ENCODE data around the gene MRGPRE. TPM values are rescaled to one million over a fixed set of nuclear protein-coding genes. Genes with fewer than 3 reads are reported as not detected.
A peak's percentile ranks its signal among the peaks of the same experiment; 100 is the strongest.

The MRGPRE gene
- total and polyA plus RNA-seq, 8 donors, result 0.16 to 0.58 (median 0.23) TPM; not detected in 1

GRCh38 chr11:3214420-3214699, 17.9 kb downstream of the MRGPRE start:
- ATAC-seq, result no peak
- 61 to 71% methylated on average over 4 of the region's 4 CpGs for WGBS, 2 donors
- Histone ChIP-seq H3K4me3 (no peak overlapping the region), H3K4me1 (no peaks in the 10 kb centered on the region), H3K36me3 (no peaks in the 10 kb centered on the region), H3K9me3 (no peaks in the 10 kb centered on the region), H3K27me3 (peaks cover 0 to 5% (median 0%) of the 10 kb centered on the region in 4 donors), H3K27ac (no peak overlapping the region)
- no peak for FAIRE-seq
- DNase-seq, result no peak
- TF ChIP-seq CTCF (IDR thresholded peaks at IDR 0.05), result no peak
- intact Hi-C loops (cut with DNase I), result loop anchor here in 1 of 3 donors (10.0 kb wide), 1 partner anchor 110 kb away; no protein-coding TSS in a partner anchor

- intact Hi-C loops (cut with DNase I), result loop anchor here in 1 of 3 donors (10.0 kb wide), 1 partner anchor 109 kb away; no protein-coding TSS in a partner anchor
- DNase-seq (peak in 2 of 6 donors; percentile 14 to 32), FAIRE-seq (no peak), ATAC-seq (no peak)
- no peak overlapping the region for H3K27ac ChIP-seq
- H3K4me1 ChIP-seq, result no peaks in the 10 kb centered on the region
- WGBS, 2 donors, result 44 to 53% methylated on average over 24 of the region's 24 CpGs
- H3K9me3 ChIP-seq, result no peaks in the 10 kb centered on the region
- TF ChIP-seq CTCF (IDR thresholded peaks at IDR 0.05), result no peak
- peaks cover 0 to 5% (median 0%) of the 10 kb centered on the region in 4 donors for H3K27me3 ChIP-seq
- H3K36me3 ChIP-seq, result no peaks in the 10 kb centered on the region
- no peak overlapping the region for H3K4me3 ChIP-seq
These were observed 18.4 kb downstream of the MRGPRE start for GRCh38 chr11:3213659-3214419.

GRCh38 chr11:3208272-3208671, 23.9 kb downstream of the MRGPRE start:
- DNase-seq (peak in 1 of 6 donors; percentile 2), ATAC-seq (no peak), FAIRE-seq (no peak)
- no peaks in the 10 kb centered on the region for H3K9me3 ChIP-seq
- H3K27ac ChIP-seq, result no peak overlapping the region
- H3K27me3 ChIP-seq, result no peaks in the 10 kb centered on the region
- H3K4me3 ChIP-seq, result no peak overlapping the region
- intact Hi-C loops (cut with DNase I), result no loop called here
- 86 to 95% methylated on average over 6 of the region's 6 CpGs for WGBS, 2 donors
- H3K36me3 ChIP-seq, result no peaks in the 10 kb centered on the region
- H3K4me1 ChIP-seq, result no peaks in the 10 kb centered on the region
- TF ChIP-seq CTCF (IDR thresholded peaks at IDR 0.05), result no peak

GRCh38 chr11:3207526-3208189, 24.6 kb downstream of the MRGPRE start:
- Histone ChIP-seq H3K36me3 (no peaks in the 10 kb centered on the region), H3K27me3 (no peaks in the 10 kb centered on the region), H3K4me1 (no peaks in the 10 kb centered on the region), H3K27ac (no peak overlapping the region), H3K4me3 (no peak overlapping the region), H3K9me3 (no peaks in the 10 kb centered on the region)
- peak in 1 of 6 donors; percentile 5 for DNase-seq
- no peak for TF ChIP-seq CTCF (IDR thresholded peaks at IDR 0.05)
- 75 to 77% methylated on average over 8 of the region's 8 CpGs for WGBS, 2 donors
- intact Hi-C loops (cut with DNase I), result no loop called here
- no peak for FAIRE-seq
- ATAC-seq, result no peak

GRCh38 chr11:3206922-3207204, 25.4 kb downstream of the MRGPRE start:
- Histone ChIP-seq H3K4me1 (no peaks in the 10 kb centered on the region), H3K4me3 (no peak overlapping the region), H3K36me3 (no peaks in the 10 kb centered on the region), H3K27me3 (no peaks in the 10 kb centered on the region), H3K9me3 (no peaks in the 10 kb centered on the region), H3K27ac (no peak overlapping the region)
- TF ChIP-seq CTCF (IDR thresholded peaks at IDR 0.05), result no peak
- intact Hi-C loops (cut with DNase I), result no loop called here
- 93 to 100% methylated on average over 1 of the region's 1 CpG for WGBS, 2 donors
- DNase-seq (no peak), ATAC-seq (no peak), FAIRE-seq (no peak)

Data from pancreas (tissue), 10 donors.